Myocyte (in vitro differentiated cells): ENCODE data around the gene PHPT1. TPM values are rescaled to one million over a fixed set of nuclear protein-coding genes. Genes with fewer than 3 reads are reported as not detected.
A peak's percentile ranks its signal among the peaks of the same experiment; 100 is the strongest.
"Not testable (repeated sequence)": the region's sequence is repeated elsewhere in the genome, so short reads cannot be mapped to it uniquely, and the experiment has no call there.

ENCODE experiments used
- DNase-seq: peaks from one replicate; pipeline ENCODE4 v3.0.0-alpha.2; 2012; ENCODE audit warnings: low read depth
- total RNA-seq: library from RNA; depleted of rRNA; stranded (reverse); fragments of >200 nt; gene quantifications from 2 replicates; pipeline ENCODE4 v1.2.3, GENCODE V29; 2014

Gene PHPT1
- total RNA-seq, 1 donor from 2014 or later = 106 TPM

DNA sequence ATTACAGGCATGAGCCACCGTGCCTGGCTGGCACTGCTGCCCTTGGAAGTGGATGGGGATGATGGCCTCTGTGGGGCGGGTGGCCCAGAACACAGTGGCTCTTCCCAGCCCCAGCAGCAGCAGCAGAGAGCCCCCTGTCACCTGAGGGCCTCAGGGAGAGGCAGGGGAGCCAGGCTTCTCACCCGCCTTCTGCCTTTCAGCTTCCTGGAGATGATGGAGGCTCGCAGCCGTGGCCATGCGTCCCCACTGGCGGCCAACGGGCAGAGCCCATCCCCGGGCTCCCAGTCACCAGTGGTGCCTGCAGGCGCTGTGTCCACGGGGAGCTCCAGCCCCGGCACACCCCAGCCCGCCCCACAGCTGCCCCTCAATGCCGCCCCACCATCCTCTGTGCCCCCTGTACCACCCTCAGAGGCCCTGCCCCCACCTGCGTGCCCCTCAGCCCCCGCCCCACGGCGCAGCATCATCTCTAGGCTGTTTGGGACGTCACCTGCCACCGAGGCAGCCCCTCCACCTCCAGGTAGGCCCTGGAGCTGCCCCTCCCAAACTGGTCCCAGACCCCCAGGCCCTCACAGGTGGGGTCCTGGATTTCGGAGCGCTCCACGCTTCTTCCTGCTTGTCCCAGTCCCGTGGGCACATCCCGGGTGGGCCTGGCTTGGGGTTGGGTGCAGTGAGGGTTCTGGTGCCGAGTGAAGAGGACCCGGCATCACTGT lies 11.9 kb upstream of the PHPT1 start:
- no peak for DNase-seq

DNA sequence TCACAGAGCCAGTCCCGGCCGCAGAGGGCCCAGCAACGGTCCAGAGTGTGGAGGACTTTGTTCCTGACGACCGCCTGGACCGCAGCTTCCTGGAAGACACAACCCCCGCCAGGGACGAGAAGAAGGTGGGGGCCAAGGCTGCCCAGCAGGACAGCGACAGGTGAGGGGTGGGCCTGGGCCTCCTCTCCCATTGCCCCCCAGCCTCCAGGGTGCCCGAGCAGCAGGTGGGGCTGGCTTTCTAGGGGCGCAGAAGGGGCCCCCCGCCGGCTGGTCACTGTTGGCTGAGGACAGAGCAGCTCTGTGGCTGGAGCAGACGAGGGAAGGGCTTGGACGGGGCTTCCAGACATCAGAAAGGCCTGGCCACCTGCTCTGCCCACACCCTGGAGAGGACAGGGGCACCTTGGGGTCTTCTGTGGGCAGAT lies 11.3 kb upstream of the PHPT1 start:
- DNase-seq = not testable (repeated sequence)

DNA sequence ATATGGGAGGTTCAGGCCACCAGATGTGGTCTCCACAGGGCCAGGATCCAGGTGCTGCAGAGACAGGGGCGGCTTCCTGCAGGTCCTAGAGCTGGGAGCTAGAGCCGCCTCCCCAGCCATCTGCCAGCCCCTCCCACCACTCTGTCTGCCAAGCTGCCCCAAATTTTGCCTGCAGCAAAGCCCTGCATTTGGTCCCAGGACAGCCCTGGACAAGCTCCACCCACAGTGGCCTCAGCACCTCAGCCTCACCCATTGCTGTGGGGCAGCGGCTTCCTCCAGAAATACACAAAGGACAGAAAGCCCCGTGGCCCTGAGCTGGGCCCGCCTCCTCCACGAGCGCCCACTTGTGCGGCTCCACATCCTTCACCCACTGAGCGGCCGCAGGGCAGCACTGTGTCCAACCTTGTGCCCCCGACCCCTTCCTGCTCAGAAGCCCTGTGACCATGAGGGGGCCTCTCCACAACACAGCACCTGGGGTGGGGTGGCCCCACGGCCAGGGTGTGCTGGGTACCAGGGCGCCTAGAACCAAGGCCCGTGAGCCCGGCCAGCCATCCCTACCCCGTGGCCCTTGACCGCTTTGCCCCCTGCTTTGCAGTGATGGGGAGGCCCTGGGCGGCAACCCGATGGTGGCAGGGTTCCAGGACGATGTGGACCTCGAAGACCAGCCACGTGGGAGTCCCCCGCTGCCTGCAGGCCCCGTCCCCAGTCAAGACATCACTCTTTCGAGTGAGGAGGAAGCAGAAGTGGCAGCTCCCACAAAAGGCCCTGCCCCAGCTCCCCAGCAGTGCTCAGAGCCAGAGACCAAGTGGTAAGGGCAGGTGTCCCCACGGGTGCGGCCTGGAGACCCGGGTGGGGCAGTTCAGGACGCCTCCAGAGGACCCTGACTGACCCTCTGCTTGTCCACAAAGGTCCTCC lies 10.6 kb upstream of the PHPT1 start:
- no peak for DNase-seq

DNA sequence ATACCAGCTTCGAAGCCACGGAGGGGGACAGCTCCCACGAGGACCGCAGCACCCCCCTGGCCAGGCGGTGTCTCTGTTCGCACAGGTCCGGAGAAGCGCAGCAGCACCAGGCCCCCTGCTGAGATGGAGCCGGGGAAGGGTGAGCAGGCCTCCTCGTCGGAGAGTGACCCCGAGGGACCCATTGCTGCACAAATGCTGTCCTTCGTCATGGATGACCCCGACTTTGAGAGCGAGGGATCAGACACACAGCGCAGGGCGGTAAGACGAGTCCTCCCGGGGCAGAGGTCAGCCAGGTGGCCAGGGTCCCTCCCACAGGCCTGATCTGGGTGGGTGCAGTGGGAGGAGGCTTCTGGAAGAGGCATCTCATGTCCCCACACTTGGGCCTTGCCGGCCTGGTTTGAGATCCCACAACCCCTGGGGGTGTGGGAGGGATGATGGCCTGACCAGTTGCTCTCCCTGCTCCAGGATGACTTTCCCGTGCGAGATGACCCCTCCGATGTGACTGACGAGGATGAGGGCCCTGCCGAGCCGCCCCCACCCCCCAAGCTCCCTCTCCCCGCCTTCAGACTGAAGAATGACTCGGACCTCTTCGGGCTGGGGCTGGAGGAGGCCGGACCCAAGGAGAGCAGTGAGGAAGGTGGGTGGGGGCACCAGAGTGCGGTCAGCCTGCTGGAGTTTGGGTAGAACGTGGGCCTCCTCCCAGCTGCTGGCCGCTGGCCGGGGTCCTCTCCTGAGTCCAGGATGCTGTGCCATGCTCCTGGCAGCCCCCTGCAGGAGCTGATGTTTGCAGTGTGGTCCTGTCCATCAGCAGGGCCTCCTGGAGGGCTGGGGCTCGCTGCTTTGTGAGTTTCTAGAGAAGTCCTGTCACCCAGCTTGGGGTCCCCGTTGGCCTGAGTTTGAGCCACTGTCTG lies 9.7 kb upstream of the PHPT1 start:
- DNase-seq = no peak

DNA sequence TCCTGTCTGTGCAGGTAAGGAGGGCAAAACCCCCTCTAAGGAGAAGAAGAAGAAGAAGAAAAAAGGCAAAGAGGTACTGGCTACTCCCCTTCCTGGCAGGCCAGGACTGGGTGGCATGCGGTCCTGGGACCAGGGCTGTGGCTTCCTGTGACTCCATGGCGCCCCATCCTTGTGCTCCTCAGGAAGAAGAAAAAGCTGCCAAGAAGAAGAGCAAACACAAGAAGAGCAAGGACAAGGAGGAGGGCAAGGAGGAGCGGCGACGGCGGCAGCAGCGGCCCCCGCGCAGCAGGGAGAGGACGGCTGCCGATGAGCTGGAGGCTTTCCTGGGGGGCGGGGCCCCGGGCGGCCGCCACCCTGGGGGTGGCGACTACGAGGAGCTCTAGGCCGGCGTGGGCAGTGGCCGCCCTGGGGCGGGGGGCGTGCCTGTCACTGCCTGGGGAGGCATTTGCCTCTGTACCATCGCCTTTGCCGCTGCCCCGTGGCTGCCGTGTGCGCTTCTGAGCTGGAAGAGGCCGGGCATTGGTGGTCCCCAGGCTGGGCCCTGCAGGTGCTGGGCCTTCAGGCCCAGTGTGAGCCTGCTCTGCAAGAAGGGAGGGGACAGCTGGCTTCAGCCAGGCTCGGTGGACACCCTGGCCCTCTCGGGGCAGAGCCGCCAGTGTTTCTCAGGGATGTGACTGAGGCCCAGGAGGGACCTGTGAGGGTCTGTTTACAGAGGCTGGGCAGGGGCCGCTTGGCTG lies 8.9 kb upstream of the PHPT1 start:
- no peak for DNase-seq

DNA sequence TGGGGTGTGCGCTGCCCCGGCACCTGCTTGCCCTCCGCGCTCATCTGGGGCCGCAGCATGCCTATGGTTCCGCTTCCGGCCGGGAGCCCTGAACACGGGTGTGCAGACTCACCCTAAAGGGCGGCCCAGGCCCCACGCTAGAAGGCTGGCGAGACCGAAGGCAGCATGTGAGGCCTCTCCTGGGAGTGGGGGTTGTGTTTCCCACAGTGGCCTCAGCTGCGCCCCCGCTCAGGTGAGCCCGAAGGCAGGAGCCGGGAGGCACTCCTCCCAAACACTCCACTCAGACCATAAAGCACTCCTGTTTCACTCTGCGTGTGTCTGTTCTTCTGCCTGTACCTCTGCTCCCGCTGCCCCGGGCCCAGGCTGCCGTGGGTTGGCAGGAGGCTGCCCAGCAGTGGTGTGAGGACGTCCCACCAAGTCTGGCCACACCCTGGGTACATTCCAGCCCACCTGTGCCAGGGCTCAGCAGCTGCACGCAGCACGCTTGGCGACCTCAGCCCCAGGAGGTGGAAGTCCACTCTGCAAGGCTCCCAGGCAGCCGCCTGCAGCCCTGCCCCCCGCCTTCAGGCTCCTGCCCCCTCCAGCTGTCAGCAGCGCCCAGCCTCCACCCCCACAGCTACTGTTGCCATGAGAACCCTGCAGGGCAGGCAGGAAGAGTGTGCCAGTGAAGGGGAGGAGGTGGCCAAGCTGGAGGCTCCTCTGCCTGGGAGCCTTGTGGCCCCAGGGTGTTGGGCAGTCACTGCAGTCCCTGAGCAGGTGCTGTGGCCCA lies 8.1 kb upstream of the PHPT1 start:
- peak; percentile 93 for DNase-seq

DNA sequence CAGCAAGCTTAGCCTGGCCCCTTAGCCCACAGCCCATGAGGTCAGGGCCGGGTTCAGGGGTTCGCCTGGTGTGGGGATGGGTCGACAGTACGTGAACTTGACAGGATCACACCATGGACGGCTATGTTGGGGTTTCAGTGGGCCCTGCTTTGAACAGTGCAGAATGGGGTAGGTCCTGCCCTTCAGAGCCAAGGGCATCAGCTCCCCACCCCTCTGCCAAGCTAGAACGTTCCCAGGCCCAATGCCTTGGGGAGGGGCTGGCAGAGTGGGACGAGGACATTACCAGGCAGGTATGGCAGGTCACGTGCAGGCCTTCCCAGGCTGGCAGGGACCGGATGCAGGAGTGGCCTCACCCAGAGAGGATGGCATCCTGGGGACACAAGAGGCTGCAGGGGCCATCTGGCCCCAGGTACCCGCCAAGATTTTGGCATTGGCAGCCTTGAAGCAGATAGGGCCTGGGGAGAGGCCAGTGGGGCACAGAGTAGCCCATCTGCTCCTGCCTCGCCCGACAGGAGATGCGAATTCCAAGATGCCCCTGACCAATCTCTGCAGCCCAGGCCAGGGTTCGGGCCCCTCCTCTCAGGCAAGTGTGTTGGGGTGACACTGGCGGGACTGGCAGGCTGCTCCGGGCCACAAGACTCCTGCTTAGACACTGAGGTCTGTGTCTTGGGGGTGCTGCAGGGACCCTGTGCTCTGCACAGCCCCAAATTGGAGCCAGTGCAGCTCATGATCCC lies 7.4 kb upstream of the PHPT1 start:
- not testable (repeated sequence) for DNase-seq

DNA sequence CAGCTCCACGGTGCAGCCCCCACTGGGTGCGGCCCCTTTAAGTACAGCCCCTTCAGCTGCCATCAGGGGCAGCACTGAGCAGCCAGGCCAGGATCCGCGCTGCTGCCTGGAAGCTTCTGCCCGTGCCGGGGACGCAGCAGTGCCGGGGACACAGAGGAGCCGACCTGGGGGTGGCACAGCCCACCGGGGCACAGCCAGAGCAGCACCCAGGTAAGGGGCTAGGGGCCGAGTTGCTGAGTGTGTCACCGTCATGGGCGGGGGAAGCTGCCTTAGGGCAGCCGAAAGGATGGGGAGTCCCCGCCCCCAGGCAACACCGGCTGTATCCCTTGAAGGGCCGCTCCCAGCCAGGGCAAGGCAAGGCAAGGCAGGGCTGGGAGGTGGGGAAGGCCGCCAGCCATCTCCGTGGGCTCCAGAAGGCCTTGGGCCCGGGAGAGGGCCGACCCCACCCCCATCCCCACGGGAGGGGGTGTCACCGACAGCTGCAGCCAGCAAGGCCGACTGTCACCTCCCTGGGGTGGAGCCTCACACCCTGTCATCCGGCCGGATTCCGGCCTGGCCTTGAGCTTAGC lies 6.7 kb upstream of the PHPT1 start, which contains the start of gene AJM1:
TSS of gene AJM1 (plus strand) at position 99 of the 569 bp plus-strand sequence. CDS start 1,937 bp downstream, outside the sequence.
- peak; percentile 87 for DNase-seq

DNA sequence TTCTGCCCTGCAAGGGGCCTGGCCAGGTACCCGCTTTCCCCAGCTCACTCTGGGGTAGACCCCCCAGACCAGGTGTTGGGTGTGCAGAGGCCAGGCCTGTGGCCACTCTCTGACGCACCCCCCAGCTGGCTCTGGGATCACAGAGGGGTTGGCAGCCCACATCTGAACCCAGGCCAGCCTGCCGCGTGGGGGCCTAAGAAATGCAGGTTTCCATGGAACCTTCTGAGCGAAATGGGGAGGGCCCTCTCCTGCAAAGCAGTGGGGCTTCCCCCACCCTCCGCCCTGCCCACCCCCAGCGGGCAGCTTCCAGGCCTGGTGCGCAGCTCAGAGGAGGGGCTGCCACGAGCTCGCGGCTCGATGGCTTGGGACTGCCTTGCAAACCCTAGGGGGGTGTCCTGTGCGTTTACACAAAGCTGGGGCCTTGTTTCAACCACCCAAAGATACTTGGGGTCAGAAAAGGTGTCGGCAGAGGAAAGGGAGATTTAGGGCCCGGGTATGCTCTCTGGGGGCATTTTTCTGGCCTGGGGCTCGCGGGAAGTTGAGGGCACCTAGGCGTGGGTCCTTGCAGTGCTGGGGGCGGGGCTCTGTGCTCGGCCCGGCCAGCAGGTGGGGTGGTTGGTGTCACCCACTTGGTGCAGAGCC lies 5.9 kb upstream of the PHPT1 start:
- not testable (repeated sequence) for DNase-seq

DNA sequence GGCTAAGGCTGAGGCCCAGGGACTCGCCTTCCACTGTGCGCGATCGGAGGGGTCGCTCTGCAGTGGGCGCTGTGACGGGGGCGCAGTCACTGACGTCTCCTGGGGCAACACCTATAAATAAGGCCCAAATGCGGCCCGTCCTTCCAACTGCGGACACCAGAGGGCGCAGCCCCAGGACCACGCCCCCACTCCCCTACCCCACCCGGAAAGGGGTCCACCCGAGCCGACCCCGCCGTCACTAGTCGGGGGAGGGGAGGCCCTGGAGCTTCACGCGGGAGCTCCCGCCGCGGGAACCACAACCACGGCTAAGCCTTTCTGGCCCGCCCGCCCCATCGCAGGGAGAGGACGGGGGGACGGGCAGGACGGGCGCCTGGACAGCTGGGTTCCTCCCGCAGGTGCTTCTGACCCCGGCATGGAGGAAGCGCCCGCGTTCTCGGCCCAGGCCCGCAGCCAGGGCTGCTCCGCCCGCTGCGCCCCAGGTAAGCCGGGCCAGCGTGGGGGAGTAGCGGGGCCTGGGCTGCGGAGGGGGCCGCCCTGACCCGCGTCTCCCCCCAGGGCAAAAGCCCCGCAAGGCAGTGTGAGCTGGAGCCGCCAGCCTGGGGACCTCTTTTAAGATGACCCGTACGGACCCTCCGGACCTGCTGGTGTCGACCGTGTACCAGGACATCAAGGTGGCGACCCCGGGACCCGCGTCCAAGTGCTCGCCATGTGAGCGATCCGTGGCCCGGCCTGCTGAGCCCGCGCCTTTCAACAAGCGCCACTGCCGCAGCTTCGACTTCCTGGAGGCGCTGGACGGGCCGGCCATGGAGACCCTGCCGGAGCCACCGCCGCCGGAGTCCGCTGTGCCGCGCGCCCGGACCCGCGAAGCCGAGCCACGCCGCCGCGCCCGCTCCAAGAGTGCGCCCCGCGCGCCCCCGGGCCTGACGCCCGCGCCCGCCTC lies 5.1 kb upstream of the PHPT1 start:
- DNase-seq = not testable (repeated sequence)

DNA sequence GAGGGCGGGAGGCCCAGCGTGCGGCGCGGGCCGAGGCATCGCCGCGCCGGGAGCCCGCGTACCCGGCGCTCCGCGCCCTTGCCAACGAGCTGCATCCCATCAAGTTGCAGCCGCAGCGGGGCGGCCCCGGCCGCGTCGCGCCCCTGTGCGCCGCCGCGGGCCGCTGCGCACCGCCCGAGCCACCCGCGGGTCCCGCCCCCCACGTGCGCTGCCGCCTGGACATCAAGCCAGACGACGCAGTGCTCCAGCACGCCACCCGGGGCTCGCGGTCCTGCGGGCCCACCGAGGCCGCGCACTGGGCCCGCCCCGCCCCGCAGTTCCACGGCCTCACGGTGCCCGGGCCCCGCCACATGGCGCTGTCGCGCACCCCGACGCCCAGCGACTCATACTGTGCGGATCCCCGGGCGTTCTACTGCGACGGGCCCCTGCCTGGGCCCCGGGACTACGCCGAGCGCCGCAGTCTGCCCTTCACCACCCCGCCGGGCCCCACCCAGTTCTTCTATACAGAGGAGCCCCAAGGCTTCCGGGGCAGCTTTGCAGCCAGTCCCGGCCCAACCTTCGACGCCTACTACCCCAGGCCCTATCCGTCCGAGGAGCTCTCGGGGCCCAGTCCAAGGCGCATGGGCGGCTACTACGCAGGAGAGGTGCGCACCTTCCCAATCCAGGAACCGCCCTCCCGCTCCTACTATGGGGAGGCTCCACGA lies 4.3 kb upstream of the PHPT1 start:
- DNase-seq = no peak

DNA sequence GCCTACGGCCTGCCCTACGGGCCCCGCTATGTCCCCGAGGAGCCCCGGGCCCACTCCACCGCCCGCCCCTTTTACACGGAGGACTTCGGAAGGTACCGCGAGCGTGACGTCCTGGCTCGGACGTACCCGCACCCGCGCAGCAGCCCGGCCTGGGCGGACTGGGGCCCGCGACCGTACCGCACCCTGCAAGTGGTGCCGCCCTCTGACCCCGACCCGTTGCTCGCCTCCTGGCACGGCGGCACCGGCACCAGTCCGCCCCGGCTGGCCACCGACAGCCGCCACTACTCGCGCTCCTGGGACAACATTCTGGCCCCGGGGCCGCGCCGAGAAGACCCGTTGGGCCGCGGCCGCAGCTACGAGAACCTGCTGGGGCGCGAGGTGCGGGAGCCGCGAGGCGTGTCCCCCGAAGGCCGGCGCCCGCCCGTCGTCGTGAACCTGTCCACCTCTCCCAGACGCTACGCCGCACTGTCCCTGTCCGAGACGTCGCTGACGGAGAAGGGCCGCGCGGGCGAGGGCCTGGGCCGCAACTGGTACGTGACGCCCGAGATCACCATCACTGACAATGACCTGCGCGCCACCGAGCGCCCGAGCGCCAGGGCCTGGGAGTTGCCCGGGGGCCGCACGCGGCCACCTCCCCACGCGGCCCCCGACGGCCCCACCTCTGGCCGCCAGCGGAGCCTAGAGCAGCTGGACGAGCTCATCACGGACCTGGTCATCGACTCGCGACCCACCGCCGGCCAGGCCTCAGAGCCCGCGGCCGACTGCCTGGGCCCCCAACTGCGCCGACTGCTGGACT lies 3.5 kb upstream of the PHPT1 start:
- DNase-seq = no peak

DNA sequence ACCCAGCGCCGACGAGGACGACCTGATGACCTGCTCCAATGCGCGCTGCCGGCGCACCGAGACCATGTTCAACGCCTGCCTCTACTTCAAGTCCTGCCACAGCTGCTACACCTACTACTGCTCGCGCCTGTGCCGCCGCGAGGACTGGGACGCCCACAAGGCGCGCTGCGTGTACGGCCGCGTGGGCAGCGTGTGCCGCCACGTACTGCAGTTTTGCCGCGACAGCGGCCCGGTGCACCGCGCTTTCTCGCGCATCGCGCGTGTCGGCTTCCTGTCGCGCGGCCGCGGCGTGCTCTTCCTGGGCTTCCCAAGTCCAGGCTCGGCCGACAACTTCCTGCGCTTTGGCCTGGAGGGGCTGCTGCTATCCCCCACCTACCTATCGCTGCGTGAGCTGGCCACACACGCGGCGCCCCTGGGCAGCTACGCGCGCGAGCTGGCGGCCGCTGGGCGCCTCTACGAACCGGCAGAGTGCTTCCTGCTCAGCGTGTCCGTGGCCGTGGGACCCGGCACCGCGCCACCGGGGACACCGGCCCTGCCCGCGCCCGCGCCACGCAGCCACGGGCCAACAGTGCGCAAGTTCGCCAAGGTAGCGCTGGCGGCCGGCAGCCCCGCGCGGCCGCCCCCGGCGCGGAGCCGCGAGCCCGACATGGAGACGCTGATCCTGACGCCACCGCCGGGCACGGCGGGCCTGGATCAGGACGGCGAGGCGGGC lies 2.7 kb upstream of the PHPT1 start:
- no peak for DNase-seq

DNA sequence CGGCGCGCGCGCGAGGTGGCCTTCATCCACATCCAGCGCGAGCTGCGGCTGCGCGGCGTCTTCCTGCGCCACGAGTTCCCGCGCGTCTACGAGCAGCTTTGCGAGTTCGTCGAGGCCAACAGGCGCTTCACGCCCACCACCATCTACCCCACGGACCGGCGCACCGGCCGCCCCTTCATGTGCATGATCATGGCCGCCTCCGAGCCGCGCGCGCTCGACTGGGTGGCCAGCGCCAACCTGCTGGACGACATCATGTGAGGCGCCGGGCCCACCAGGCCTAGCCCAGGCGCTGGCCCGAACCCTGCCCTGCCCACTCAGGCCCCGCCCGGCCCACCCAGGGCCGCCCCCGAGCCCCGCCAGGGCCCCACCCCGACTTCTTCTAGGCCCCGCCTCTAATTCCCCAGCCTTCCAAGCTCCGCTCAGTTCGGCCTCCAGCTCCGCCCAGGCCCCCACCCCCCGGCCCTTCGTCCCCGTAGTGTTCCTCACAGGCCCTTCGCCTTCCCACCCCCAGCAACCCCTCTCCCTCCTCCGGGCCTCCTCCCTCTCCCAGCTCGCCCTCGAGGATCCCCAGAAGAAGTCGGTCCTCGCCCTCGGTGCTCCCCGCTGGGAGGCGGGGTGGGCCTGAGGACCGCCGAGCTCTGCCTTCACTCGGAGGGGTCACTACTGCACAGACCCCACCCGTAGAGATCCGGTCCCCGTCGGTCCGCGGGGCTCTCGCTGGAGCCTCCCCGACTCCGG lies 2.0 kb upstream of the PHPT1 start:
- no peak for DNase-seq
